Tibial nerve (tissue), 4 donors: ENCODE measurements around the gene ASAP3. TPM values are rescaled to one million over a fixed set of nuclear protein-coding genes. Genes with fewer than 3 reads are reported as not detected.

Experiments used
- total RNA-seq, 4 donors: library from RNA; depleted of rRNA; stranded (reverse); fragments of >200 nt; gene quantifications; one replicate each; pipeline ENCODE4 v1.1.0, GENCODE V29; 2016

The ASAP3 gene
- total RNA-seq, 4 donors from 2014 or later, result 79.8 to 140 (median 117) TPM

Other genes with a start within 250 kb of the ASAP3 start
- gene HNRNPR, start 139.9 kb downstream of the ASAP3 start, total RNA-seq, result 10 to 100 TPM; 63.6 to 79.8 (median 74.1) TPM
- 10 to 100 TPM; 22.8 to 35.0 (median 30.2) TPM for gene ZNF436, start 114.3 kb downstream of the ASAP3 start, total RNA-seq
- 10 to 100 TPM; 21.0 to 48.5 (median 38.8) TPM for gene TCEA3, start 59.4 kb downstream of the ASAP3 start, total RNA-seq
- gene E2F2, start 47.1 kb upstream of the ASAP3 start, total RNA-seq, result under 1 TPM in 3 of 4 donors, not detected in 1; 0.20 to 0.30 (median 0.21) TPM
- gene ID3, start 75.3 kb upstream of the ASAP3 start, total RNA-seq, result 100 to 1,000 TPM; 263 to 369 (median 312) TPM
- 100 to 1,000 TPM; 739 to 843 (median 765) TPM for gene RPL11, start 207.6 kb upstream of the ASAP3 start, total RNA-seq